Pons (tissue), 1 donor: ENCODE data around the gene BRSK1.
"Not testable (repeated sequence)": the region's sequence is repeated elsewhere in the genome, so short reads cannot be mapped to it uniquely, and the experiment has no call there.

Experiments used
- DNase-seq: peaks from one replicate; pipeline ENCODE4 v3.0.0-alpha.2; 2016; ENCODE audit warnings: low spot score

BRSK1 gene

DNA sequence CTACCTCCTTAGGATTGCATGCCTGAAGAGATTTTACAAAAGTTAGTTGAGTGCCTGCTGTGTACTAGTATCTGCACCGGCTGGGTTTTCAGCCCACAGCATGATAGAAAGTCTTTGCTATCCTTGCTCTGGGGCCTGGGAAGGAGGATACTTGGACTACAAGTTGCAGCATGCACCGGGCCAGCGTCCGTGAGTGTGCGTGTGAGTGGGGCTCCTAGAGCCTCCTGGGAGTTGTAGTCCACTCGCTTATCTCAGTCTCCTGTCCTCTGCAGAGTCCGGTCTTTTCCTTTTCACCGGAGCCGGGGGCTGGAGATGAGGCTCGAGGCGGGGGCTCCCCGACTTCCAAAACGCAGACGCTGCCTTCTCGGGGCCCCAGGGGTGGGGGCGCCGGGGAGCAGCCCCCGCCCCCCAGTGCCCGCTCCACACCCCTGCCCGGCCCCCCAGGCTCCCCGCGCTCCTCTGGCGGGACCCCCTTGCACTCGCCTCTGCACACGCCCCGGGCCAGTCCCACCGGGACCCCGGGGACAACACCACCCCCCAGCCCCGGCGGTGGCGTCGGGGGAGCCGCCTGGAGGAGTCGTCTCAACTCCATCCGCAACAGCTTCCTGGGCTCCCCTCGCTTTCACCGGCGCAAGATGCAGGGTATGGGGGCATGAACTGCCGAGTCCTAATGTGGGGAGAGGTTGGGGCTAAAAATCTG, 20.6 kb downstream of the BRSK1 start:
- no peak for DNase-seq

DNA sequence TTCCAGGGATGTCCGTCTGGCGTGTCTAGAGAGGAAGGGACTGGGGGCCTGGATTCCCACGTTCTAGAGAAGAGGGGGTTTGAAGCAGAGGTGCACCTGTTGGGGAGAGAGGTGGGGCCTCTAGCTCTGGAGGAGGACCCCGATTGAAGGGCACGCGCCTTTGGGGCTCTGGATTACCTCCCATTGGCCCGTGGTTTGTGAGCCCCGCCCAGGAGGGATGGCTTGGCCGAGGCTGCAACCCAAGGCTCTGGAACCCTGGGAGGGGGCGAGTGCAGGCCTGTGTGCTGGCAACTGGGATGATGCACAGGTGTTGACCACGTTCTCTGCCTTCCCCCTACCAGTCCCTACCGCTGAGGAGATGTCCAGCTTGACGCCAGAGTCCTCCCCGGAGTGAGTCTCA, 21.2 kb downstream of the BRSK1 start:
- no peak for DNase-seq

DNA sequence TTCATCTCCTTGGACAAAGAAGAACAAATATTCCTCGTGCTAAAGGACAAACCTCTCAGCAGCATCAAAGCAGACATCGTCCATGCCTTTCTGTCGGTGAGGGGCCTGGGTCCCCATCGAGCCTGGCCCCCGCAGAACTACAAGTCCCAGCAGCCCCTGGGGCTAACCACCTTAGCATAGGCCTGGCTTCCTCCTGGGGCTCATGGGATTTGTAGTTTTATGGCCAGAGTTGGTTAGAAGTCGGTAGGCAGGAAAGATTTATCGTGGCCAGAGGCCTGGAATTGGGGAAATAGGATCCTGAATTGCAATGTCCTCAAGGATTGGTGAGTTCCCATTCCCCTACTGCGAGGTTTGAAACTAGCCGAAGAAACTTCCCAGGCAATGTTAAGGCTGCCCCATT, 21.7 kb downstream of the BRSK1 start:
- DNase-seq: no peak

DNA sequence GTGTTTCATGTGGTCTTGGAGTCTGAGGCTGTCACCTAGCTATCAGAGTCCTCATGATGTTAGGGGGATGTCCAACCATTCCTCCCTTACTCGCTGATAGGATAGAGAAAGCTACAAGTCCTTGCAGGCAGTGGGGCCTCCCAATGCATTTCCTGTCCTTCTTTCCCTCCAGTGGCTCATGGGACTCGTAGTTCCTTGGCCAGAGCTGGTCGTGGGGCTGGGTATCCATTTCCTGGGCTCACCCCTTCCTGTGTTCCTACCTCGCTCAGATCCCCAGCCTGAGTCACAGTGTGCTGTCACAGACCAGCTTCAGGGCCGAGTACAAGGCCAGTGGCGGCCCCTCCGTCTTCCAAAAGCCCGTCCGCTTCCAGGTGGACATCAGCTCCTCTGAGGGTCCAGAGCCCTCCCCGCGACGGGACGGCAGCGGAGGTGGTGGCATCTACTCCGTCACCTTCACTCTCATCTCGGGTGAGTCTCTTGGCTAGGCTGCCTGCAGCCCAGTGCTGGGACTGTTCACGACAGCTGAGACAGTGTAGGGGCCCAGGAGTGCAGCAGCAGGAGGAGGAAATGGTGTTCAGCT, 22.3 kb downstream of the BRSK1 start:
- no peak for DNase-seq

DNA sequence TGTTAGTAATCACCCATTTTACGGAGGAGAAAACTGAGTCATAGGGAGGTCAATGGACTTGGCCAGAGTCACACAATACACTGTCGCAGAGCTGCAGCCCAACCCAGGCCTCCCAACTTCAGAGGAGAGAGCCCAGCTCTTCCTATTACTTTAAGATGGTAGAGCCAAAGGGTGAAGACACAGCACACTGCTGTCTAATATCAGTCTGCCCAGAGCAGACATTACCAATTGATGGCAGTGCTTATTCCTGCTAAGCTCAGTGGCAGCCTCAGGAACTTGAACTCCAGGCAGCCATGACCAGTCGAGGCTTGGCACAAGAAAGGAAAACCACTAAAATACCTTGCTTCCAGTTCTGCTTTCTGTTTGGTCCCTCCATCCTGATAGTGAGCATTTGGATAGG, 22.9 kb downstream of the BRSK1 start:
- no peak for DNase-seq

DNA sequence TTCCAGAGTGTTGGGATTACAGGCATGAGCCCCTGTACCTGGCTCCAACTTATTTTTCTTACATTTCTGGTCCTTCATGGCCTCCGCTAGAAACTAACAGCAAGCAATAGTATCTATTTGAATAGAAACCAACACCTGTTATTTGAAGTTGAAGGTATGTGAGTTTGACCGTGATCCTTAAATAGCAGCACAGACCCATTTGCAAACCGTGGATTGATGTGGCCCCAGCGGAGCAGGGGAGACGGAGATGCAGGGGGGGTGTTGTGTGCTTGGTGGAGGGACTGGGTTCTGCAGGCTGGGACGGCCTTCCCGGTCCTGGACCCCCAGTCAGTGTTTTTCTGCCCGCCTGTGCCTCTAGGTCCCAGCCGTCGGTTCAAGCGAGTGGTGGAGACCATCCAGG, 24.5 kb downstream of the BRSK1 start:
- no peak for DNase-seq

DNA sequence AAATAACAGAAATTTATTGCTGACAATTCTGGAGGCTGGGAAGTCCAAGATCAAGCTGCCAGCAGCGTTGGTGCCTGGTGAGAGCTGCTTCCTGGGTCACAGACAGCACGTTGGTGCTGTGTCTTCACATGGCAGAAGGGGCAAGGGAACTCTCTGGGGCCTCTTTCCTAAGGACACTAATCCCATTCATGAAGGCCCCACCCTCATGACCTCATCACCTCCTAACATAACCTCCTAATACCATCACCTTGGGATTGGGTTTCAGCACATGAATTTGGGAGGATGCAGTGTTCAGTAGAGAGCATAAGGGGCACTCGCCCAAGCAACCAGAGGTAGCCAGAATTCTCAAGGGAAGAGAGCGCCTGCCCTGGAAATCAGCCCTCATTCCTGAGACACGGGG, 25.7 kb downstream of the BRSK1 start:
- DNase-seq: no peak

DNA sequence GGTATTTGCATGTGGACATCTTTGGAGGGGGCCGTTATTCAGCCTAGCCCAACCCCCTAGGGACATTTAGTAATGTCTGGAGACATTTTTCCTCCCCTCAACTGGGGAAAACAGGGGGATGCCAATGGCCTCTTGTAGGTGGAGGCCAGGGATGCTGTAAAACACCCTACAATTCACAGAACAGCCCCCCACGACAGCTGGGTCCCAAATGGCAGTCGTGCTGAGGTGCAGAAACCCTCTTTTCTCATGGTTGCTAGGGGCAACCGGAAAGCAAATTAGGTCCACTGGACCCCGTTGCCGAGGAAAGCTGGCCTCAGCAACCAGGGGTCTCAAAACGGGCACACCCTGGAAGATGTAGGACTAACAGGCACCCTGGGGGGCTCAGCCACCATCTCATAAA, 26.7 kb downstream of the BRSK1 start:
- no peak for DNase-seq

DNA sequence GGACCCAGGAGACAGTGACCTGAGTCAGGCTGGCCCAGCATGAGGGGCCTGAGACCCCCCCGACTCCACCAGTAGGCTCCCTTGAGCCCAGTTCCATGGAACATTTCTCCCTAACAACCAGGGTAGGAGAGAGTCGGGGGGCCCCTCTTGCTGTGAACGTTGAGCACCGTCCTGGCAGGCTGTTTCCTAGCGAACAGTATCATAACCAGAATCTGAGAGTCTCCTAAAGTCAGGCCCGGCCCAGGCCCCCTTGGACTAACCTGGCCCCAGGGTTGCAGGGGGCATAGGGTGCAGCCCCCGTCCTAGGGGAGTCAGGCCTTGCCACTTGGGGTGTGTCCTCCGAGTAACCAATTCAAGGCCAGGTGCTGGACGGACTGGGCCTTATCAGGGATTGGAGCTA, 27.6 kb downstream of the BRSK1 start:
- DNase-seq: no peak

DNA sequence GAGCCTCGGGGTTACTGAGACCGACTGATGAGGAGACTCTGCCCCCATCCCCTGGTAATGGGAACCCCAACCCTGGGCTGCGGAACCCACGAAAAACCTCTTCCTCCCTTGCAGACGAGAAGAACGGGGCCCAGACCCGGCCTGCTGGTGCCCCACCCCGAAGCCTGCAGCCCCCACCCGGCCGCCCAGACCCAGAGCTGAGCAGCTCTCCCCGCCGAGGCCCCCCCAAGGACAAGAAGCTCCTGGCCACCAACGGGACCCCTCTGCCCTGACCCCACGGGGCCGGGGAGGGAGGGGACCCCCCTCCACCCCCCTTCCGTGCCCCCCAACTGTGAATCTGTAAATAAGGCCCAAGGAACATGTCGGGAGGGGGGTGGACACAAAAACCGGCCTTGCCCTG, 28.0 kb downstream of the BRSK1 start:
- no peak for DNase-seq

DNA sequence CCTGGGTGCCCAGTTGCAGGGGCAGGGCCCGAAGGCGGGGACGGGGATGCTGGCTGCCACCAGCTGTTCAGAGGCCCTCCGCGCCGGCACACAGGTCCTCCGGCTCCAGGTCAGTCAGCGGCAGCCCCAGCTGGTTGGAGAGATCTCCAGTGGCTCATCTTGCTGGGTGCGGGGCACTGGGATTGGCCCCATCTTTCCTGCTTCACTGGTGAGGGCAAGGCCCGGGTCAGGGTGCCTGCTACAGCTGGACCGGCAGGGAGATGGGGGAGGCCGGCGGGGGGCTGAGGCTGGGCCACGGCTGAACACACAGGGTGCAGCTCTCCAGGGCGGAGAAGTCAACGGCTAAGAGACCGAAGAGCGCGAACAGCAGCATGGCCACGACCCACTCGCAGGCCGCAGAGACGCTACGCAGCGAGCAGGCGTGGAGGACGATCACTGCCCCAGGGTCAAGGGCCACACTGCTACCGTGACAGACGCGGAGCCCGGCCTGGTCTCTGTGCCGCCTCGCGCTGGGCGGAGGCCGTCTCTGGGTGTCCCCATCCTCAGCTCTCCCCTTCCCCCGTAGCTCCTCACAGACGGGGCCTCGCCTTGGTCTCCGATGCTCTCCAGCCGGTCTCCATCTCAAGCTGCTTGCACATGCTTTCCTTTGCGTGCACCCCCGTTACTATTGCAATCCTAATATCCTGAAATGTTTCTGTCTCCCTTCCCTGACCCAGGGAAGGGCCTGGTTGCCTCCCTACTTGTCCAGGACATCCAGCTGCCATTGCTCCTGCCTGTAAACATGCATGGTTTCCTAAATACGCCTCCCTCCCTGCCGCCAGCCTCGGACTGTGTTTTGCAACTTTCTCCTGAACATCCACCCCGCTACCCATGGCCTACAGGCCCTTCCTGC, 29.1 kb downstream of the BRSK1 start:
- DNase-seq: no peak

DNA sequence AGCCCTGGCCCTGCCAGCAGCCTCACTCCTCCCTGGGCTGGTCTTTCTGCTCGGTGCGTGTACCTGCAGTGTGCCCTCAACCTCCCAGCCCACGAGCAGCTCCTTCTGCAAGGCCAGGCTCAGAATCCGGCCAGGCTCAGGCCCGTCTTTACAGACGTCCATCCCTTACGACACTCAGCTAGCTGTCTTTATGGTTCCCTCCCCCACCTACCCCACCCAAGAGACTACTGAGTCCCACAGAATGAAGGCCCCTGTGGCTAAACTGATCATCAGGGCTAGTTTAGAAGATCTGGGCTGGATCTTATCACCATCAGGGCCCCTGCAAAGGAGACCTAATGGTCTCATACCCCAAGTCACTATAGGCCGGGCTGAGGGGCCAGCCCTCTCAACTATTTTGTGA, 30.6 kb downstream of the BRSK1 start:
- no peak for DNase-seq

DNA sequence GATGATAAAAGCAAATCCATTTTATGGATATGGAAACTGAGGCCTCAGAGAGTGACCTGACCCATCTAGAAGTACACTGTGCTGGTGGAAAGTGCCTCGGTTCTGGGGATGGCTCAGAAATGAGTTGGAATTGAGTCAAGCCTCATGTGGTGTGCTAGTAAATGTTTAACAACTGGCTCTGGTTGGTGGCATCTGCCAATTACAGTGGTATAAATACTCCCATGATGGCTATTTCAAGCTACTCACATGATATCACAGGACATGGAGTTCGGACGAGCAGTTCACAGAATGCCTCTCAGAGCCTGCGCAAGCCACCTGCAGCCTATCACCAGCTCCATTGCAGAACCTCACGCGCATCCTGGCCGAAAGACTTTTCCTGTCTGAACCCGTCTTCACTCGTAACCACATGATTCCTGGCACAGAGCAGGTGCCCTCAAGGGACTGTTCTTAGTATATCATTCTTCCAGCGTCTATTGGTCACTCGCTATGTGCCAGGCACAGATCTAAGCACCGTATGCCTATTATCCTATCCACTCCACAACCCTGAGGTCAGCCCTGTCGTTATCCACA, 32.2 kb downstream of the BRSK1 start:
- DNase-seq: no peak

DNA sequence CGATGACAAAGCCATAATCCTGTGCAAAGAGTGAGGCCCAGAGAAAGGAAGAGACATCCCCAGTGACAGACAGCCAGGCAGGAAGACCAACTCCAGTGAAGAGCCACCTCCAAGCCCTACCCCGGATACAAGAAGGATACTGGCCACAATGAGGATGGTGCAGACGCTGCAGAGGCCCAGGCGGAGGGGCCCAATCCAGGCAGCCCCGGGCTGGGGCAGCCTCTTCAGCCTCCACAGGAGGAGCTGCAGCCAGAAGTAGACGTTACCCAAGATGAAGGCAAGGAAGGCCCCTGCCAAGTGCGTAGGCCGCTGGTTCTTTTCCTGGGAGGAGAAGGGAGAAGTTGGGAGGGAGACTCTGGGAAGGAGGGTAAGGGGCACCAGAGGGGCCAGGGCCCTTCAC, 32.8 kb downstream of the BRSK1 start:
- no peak for DNase-seq

DNA sequence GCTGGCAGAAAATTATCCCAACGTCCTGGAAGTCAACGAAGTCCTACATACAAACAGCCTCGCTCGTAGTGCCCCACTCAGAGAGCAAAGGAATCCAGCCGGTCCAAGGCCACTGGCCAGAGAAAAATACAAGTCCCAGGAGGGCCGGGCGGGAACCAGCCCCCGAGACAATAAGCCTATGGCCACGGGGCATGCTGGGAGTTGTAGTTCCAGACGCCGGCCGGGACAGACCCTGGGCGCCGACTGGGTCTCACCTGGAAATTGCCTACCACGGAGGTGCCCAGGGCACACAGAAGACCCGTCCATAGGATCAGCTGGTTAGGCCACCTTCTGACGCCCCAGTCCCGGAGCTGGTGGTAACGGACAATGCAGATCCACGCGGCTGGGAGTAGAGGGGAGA, 36.0 kb downstream of the BRSK1 start:
- DNase-seq: no peak

DNA sequence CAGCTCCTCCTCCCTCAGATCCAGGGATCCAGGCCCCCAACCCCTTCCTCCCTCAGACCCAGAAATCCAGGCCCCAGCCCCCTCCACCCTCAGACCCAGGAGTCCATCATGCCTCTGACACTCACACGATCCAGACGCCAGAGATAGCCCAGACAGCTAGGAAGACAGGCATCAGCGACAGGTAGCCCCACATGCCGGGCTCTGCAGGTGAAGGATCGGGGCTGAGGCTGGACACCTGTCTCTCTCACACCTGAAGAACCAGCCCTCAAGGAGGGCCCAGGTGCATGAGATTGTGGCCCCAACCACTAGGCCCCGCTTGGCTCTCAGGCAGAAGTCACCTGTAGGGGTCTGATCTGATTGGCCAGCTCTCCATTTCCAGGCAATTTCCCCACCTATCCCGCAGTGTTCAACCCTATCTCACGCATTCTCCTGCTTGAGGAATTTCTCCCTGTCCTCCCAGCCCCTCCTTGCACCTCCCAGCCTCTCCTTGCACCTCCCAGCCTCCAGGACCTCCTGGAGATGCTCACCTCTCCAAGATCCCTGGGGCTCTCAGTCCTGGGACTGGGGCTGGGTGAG, 37.1 kb downstream of the BRSK1 start:
- DNase-seq: no peak

DNA sequence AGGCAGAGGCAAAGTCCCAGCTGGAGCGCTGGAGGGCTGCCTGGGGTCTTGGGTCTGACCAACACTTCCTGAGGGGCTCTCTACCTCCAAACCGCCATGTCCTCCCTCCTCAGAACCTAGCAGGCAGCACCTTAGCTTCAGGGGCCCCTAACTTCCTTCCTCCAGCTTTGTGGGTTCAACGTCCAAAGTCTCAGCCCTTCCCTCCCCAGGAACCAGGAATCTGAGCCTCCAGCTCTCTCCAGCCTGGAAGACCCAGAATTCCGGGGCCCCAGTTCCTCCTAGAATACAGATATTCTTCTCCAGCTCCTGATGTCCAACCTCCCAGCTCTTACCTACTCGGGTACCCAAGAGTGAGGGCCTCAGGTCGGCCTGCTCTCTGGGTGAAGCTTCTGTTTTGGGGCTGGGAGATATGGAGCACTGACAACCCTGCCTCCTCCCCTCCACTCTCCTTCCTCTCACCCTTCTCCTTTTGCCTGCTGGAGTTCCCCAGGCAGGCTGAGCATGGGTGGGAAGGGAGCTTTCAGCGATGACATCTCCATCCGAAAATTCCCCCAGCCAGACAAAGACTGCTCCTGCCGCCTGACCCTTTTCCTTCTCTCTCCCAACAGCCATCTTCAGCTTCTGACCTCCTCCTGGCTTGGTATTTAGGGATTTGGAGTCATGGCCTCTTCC, 37.8 kb downstream of the BRSK1 start:
- no peak for DNase-seq

DNA sequence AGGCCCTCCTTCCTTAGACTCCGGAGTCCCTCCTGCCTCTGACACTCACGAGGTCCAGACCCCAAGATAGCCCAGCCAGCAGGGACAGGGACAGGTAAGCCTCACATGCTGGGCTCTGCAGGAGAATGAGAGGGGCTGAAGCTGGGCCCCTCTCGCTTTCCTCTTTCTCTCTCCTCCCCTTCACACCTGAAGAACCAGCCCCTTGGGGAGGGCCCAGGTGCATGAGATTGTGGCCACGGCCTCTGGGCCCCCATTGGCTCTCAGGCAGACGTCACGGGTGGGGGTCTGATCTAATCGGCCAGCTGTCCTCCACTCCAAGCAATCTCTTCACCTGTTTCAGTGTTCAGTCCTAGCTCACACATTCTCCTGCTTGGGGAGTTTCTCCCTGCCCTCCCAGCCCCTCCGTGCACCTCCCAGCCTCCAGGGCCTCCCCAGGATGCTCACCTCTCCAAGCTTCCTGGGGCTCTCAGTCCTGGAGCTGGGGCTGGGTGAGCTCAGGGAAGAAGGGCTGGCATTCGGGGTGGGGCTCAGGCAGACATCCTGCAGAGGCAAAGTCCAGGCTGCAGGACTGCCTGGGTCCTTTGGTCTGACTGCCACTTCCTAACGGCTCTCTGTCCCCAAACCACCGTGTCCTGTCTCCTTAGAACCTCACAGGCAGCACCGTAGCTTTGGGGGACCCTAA, 38.5 kb downstream of the BRSK1 start:
- DNase-seq: no peak

DNA sequence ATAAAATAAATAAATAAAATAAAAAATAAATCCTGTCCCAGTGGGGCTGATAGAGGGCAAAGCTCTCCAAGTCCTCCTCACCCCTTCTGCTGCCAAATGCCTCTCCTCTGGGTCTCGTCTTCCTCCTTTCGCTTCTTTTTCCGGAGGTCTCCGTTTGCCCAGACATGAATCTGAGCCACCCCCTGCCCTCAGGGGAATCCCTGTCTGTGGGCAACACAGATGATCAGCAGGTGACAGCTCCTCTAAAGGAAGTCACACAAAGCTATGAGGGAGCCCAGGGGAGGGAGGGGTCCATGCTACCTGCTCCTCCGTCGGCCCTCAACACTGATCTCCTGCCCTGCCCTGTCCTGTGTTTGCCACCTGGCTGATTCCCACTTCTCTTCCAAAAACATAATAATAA, 40.9 kb downstream of the BRSK1 start:
- no peak for DNase-seq

DNA sequence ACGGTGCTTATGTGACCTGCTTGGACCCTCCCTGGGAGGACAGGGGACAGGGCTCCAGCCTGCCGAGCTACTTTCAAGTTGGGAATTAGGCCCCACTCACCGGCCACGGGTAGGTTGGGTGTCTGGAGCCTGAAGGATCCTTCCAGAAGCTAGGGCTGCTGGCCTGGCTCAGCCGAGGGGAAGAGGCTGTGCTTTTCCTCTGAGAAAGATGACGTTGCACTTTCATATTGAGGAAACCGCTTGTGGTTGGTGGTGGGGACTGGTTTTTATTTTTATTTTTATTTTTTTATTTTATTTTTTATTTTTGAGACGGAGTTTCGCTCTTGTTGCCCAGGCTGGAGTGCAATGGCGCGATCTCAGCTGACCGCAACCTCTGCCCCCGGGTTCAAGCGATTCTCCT, 41.4 kb downstream of the BRSK1 start, which contains the start of gene TMEM150B:
Gene TMEM150B, minus strand, starts transcription at position 170 of the 400 bp plus-strand sequence. CDS start 4,305 bp downstream, outside the sequence.
- DNase-seq: peak; percentile 46

DNA sequence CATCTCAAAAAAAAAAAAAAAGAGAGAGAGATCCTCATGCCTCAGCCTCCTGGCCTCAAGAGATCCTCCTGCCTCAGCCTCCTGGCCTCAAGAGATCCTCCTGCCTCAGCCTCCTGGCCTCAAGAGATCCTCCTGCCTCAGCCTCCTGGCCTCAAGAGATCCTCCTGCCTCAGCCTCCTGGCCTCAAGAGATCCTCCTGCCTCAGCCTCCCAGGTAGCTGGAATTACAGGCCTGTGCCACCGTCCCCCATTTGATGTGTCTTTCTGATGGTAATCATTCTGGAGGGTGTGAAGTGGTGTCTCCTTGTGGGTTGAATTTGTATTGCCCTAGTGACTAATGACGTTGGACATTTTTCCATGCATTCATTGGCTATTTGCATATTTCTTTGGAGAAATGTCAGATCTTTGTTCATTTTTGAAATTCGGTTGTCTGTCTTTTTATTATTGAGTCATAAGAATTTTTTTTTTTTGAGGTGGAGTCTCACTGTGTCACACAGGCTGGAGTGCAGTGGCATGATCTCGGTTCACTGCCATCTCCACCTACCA, 45.0 kb downstream of the BRSK1 start:
- not testable (repeated sequence) for DNase-seq
